ENCODE data around the gene ACTA1. TPM values are rescaled to one million over a fixed set of nuclear protein-coding genes. Genes with fewer than 3 reads are reported as not detected.
"Not testable (repeated sequence)": the region's sequence is repeated elsewhere in the genome, so short reads cannot be mapped to it uniquely, and the experiment has no call there.

The ACTA1 gene
- total RNA-seq, 1 donor, result not detected

DNA sequence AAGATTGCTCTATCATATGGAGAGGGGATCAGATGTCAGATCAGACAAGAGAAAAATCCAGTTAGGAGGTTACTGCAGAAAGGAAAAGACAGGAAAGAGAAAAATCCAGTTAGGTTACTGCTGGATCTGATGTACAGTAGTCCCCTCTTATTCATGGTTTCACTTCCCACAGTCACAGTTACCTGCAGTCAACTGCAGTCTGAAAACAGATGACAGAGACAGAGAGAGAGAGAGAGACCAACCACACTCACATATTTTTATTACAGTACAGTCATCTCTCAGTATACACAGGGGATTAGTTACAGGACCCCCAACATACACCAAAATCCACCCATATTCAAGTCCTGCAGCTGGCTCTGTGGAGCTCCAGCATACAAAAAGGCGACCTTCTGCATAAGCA lies 45.0 kb upstream of the ACTA1 start:
- TF ChIP-seq, protein P1, sequence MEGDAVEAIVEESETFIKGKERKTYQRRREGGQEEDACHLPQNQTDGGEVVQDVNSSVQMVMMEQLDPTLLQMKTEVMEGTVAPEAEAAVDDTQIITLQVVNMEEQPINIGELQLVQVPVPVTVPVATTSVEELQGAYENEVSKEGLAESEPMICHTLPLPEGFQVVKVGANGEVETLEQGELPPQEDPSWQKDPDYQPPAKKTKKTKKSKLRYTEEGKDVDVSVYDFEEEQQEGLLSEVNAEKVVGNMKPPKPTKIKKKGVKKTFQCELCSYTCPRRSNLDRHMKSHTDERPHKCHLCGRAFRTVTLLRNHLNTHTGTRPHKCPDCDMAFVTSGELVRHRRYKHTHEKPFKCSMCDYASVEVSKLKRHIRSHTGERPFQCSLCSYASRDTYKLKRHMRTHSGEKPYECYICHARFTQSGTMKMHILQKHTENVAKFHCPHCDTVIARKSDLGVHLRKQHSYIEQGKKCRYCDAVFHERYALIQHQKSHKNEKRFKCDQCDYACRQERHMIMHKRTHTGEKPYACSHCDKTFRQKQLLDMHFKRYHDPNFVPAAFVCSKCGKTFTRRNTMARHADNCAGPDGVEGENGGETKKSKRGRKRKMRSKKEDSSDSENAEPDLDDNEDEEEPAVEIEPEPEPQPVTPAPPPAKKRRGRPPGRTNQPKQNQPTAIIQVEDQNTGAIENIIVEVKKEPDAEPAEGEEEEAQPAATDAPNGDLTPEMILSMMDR (IDR thresholded peaks at IDR 0.05; ENCODE audit: extremely low read depth, low read depth, low read length), result no peak
- Histone ChIP-seq H3K27ac (ENCODE audit: low read depth, low read length) (no peak overlapping the region), H3K4me2 (ENCODE audit: insufficient read depth, low read length) (no peak overlapping the region), H3K4me1 (ENCODE audit: insufficient read depth, low read length) (no peaks in the 10 kb centered on the region), H3K36me3 (ENCODE audit: insufficient read depth, low read length) (peaks cover 43% of the 10 kb centered on the region), H3K9me3 (ENCODE audit: low read depth, low read length) (no peaks in the 10 kb centered on the region), H3K27me3 (ENCODE audit: insufficient read depth, low read length) (no peaks in the 10 kb centered on the region), H4K20me1 (ENCODE audit: insufficient read depth, low read length) (no peaks in the 10 kb centered on the region), H3K4me3 (ENCODE audit: insufficient read depth, low read length) (no peak overlapping the region), H3K79me2 (ENCODE audit: insufficient read depth, low read length) (peaks cover 3% of the 10 kb centered on the region), H2AFZ (ENCODE audit: low read length) (no peak overlapping the region)
- no peak for DNase-seq (ENCODE audit: insufficient read length, low spot score, missing footprints)

DNA sequence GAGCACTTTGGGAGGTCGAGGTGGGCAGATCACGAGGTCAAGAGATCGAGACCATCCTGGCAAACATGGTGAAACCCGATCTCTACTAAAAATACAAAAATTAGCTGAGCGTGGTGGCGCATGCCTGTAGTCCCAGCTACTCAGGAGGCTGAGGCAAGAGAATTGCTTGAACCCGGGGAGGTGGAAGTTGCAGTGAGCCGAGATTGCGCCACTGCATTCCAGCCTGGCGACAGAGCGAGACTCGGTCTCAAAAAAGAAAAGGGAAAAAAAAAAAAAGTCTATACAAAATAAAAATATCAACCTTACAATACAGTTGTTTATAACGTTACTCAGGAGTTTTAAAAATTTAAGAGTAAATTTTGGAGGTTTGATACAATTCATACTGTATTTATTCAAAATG lies 42.0 kb upstream of the ACTA1 start:
- DNase-seq (ENCODE audit: insufficient read length, low spot score, missing footprints); H3K79me2 ChIP-seq (ENCODE audit: insufficient read depth, low read length): not testable (repeated sequence)

DNA sequence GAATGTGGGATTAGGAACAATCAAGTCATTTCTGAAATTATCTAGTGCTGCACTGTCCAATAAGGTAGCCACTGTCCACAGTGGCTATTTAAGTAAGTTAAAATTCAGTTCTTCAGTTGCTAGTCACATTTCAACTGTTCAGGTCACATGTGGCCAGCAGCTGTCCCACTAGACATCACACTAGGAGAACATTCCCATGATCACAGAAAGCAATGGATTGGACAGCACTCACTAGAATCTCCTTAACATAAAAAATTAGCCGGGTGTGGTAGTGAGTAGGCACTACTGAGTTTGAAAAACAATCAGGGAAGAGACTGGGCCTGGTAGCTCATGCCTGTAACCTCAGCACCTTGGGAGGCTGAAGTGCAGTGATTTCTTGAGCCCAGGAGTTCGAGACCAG lies 40.6 kb upstream of the ACTA1 start:
- TF ChIP-seq, protein P1 (IDR thresholded peaks at IDR 0.05; ENCODE audit: extremely low read depth, low read depth, low read length), result no peak
- no peaks in the 10 kb centered on the region for H3K9me3 ChIP-seq (ENCODE audit: low read depth, low read length)
- no peaks in the 10 kb centered on the region for H4K20me1 ChIP-seq (ENCODE audit: insufficient read depth, low read length)
- no peak for DNase-seq (ENCODE audit: insufficient read length, low spot score, missing footprints)
- H3K27me3 ChIP-seq (ENCODE audit: insufficient read depth, low read length), result no peaks in the 10 kb centered on the region
- no peak overlapping the region for H3K4me2 ChIP-seq (ENCODE audit: insufficient read depth, low read length)
- peaks cover 37% of the 10 kb centered on the region for H3K36me3 ChIP-seq (ENCODE audit: insufficient read depth, low read length)
- H3K4me1 ChIP-seq (ENCODE audit: insufficient read depth, low read length), result no peaks in the 10 kb centered on the region
- H2AFZ ChIP-seq (ENCODE audit: low read length), result no peak overlapping the region
- H3K27ac ChIP-seq (ENCODE audit: low read depth, low read length), result no peak overlapping the region
- no peak overlapping the region for H3K4me3 ChIP-seq (ENCODE audit: insufficient read depth, low read length)
- H3K79me2 ChIP-seq (ENCODE audit: insufficient read depth, low read length), result peaks cover 3% of the 10 kb centered on the region

More for the DNA sequence above, 42.0 kb upstream of the ACTA1 start:
- not testable (repeated sequence) for H3K4me3 ChIP-seq (ENCODE audit: insufficient read depth, low read length); H3K27ac ChIP-seq (ENCODE audit: low read depth, low read length); H3K9me3 ChIP-seq (ENCODE audit: low read depth, low read length); H3K27me3 ChIP-seq (ENCODE audit: insufficient read depth, low read length); H4K20me1 ChIP-seq (ENCODE audit: insufficient read depth, low read length); H3K4me1 ChIP-seq (ENCODE audit: insufficient read depth, low read length); H2AFZ ChIP-seq (ENCODE audit: low read length); H3K4me2 ChIP-seq (ENCODE audit: insufficient read depth, low read length)
- H3K36me3 ChIP-seq (ENCODE audit: insufficient read depth, low read length), result peaks cover 30% of the 10 kb centered on the region

DNA sequence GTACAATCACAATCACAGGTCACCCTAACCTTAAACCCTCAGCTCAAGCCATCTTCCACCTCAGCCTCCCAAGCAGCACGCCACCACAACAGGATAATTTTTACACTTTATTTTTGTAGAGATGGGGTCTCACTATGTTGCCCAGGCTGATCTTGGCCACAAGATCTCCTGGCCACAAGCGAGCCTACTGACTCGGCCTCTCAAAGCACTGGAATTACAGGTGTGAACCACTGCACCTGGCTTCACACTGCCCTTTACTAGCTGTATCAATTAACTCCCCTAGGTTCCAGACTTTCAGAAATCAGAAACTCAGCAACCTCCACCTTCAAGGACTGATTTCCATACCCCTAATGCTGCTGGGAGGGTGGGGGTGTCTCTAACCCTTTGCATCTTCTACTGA lies 37.3 kb upstream of the ACTA1 start:
- Histone ChIP-seq H3K4me3 (ENCODE audit: insufficient read depth, low read length) (no peak overlapping the region), H3K79me2 (ENCODE audit: insufficient read depth, low read length) (no peaks in the 10 kb centered on the region), H3K27me3 (ENCODE audit: insufficient read depth, low read length) (no peaks in the 10 kb centered on the region), H3K4me2 (ENCODE audit: insufficient read depth, low read length) (no peak overlapping the region), H3K36me3 (ENCODE audit: insufficient read depth, low read length) (peaks cover 48% of the 10 kb centered on the region), H2AFZ (ENCODE audit: low read length) (no peak overlapping the region), H4K20me1 (ENCODE audit: insufficient read depth, low read length) (no peaks in the 10 kb centered on the region), H3K27ac (ENCODE audit: low read depth, low read length) (no peak overlapping the region), H3K4me1 (ENCODE audit: insufficient read depth, low read length) (no peaks in the 10 kb centered on the region), H3K9me3 (ENCODE audit: low read depth, low read length) (no peaks in the 10 kb centered on the region)
- DNase-seq (ENCODE audit: insufficient read length, low spot score, missing footprints), result no peak
- TF ChIP-seq, protein P1 (IDR thresholded peaks at IDR 0.05; ENCODE audit: extremely low read depth, low read depth, low read length), result no peak
